Endothelial cell of umbilical vein (primary cell): ENCODE measurements around the gene RPS8.

ENCODE experiments used
- CTCF ChIP-seq, 2 donors: IDR thresholded peaks; 1 replicate in 1 of 2; 2 replicates in 1 of 2; pipeline ENCODE4 v1.5.1; 2011; ENCODE audit warnings: low read length in 2 of 2, mild to moderate bottlenecking in 2 of 2, moderate library complexity in 2 of 2, control low read depth in 1 of 2, inconsistent platforms in 1 of 2, low read depth in 1 of 2; ENCODE audit not compliant: insufficient read depth in 1 of 2; ENCODE audit errors: extremely low read depth in 1 of 2
- EZH2 ChIP-seq: IDR thresholded peaks from 2 replicates; pipeline ENCODE4 v1.6.1; 2012; ENCODE audit warnings: borderline replicate concordance, low read depth, mild to moderate bottlenecking, moderate library complexity, low read length, inconsistent platforms; ENCODE audit not compliant: severe bottlenecking
- FOS ChIP-seq: IDR thresholded peaks from 2 replicates; pipeline ENCODE4 v1.6.1; 2011; ENCODE audit warnings: mild to moderate bottlenecking, low read length, moderate library complexity, borderline replicate concordance; ENCODE audit not compliant: insufficient read depth
- GATA2 ChIP-seq: IDR thresholded peaks from 2 replicates; pipeline ENCODE4 v1.7.0; 2011; ENCODE audit warnings: low read depth, mild to moderate bottlenecking, moderate library complexity, mixed read lengths, low read length; ENCODE audit not compliant: insufficient read length, insufficient read depth
- MAX ChIP-seq: IDR thresholded peaks from 2 replicates; pipeline ENCODE4 v1.6.1; 2011; ENCODE audit not compliant: insufficient read depth, insufficient read length
- MYC ChIP-seq: IDR thresholded peaks from one replicate; pipeline ENCODE4 v1.6.1; 2011; ENCODE audit warnings: mild to moderate bottlenecking, low read depth, low read length
- POLR2A ChIP-seq: IDR thresholded peaks from 2 replicates; pipeline ENCODE4 v1.6.1; 2012; ENCODE audit warnings: low read depth, mild to moderate bottlenecking, control low read depth, low read length
- POLR2AphosphoS5 ChIP-seq: IDR thresholded peaks from 2 replicates; pipeline ENCODE4 v1.6.1; 2012; ENCODE audit warnings: low read depth, mild to moderate bottlenecking, control low read depth, low read length, moderate library complexity; ENCODE audit not compliant: insufficient read depth

- TF ChIP-seq CTCF (IDR thresholded peaks at IDR 0.05; ENCODE audit: extremely low read depth in 1 of 2, insufficient read depth in 1 of 2, low read depth in 1 of 2, low read length in 2 of 2), result no peak
- TF ChIP-seq EZH2, result no peak
- TF ChIP-seq POLR2AphosphoS5, result no peak
- no peak for TF ChIP-seq POLR2A
- TF ChIP-seq FOS, result peak; percentile 68
- no peak for TF ChIP-seq MAX
- no peak for TF ChIP-seq MYC
- TF ChIP-seq GATA2, result no peak
These were observed 31.5 kb downstream of the RPS8 start, which contains the start of gene DYNLT4 for GRCh38 chr1:44806704-44807363.
